OCI-LY1 (cell line): ENCODE results near the gene ZCCHC8.
A peak's percentile ranks its signal among the peaks of the same experiment; 100 is the strongest.

Experiments
- H2AFZ ChIP-seq: fragments of 200-600 bp; sonication (generic), shearing (Covaris generic); 2 replicates; pipeline ENCODE4 v1.6.0; 2014; ENCODE audit warnings: antibody characterized with exemption, mild to moderate bottlenecking, low read length
- H3F3A ChIP-seq: fragments of 200-600 bp; sonication (generic), shearing (Covaris generic); 2 replicates; pipeline ENCODE4 v1.6.0; 2014; ENCODE audit warnings: mild to moderate bottlenecking, antibody characterized with exemption, low read length, moderate library complexity; ENCODE audit not compliant: insufficient read depth
- H3K27ac ChIP-seq: fragments of 200-600 bp; sonication (generic); 2 replicates; pipeline ENCODE4 v1.5.1; 2014; ENCODE audit warnings: low read length, mixed run types, mild to moderate bottlenecking, low read depth; ENCODE audit not compliant: poor library complexity, severe bottlenecking
- H3K27me3 ChIP-seq: fragments of 200-600 bp; sonication (generic); 2 replicates; pipeline ENCODE4 v1.6.0; 2014; ENCODE audit warnings: antibody characterized with exemption, mild to moderate bottlenecking, low read length, moderate library complexity; ENCODE audit not compliant: insufficient read depth
- H3K36me3 ChIP-seq: fragments of 200-600 bp; sonication (generic); 2 replicates; pipeline ENCODE4 v1.6.1; 2014; ENCODE audit warnings: mild to moderate bottlenecking, antibody characterized with exemption, low read length, moderate library complexity, mixed read lengths; ENCODE audit not compliant: insufficient read depth
- H3K4me1 ChIP-seq: fragments of 200-600 bp; sonication (generic); 2 replicates; pipeline ENCODE4 v1.5.1; 2014; ENCODE audit warnings: mild to moderate bottlenecking, low read length, moderate library complexity; ENCODE audit not compliant: insufficient read depth, severe bottlenecking
- H3K4me2 ChIP-seq: fragments of 200-600 bp; sonication (generic), shearing (Covaris generic); 2 replicates; pipeline ENCODE4 v1.6.1; 2014; ENCODE audit warnings: low read length
- H3K4me3 ChIP-seq: fragments of 200-600 bp; sonication (generic); 2 replicates; pipeline ENCODE4 v1.5.1; 2014; ENCODE audit warnings: low read length, low read depth, mild to moderate bottlenecking, mixed read lengths; ENCODE audit not compliant: poor library complexity, severe bottlenecking
- H3K79me2 ChIP-seq: fragments of 200-600 bp; shearing (Covaris generic); 2 replicates; pipeline ENCODE4 v1.6.1; 2016; ENCODE audit warnings: mixed run types, low read length, mixed read lengths; ENCODE audit not compliant: insufficient read depth
- H3K9ac ChIP-seq: fragments of 200-600 bp; sonication (generic), shearing (Covaris generic); 2 replicates; pipeline ENCODE4 v1.6.1; 2014; ENCODE audit warnings: mild to moderate bottlenecking, low read length, mixed read lengths
- H3K9me2 ChIP-seq: fragments of 200-600 bp; sonication (generic), shearing (Covaris generic); 2 replicates; pipeline ENCODE4 v1.6.1; 2014; ENCODE audit warnings: low read depth, mild to moderate bottlenecking, low read length, mixed read lengths
- H3K9me3 ChIP-seq: fragments of 200-600 bp; shearing (Covaris generic); 2 replicates; pipeline ENCODE4 v1.6.1; 2014; ENCODE audit warnings: low read length, mixed read lengths
- H4K20me1 ChIP-seq: fragments of 200-600 bp; sonication (generic), shearing (Covaris generic); 2 replicates; pipeline ENCODE4 v1.6.0; 2016; ENCODE audit warnings: mild to moderate bottlenecking, low read length; ENCODE audit not compliant: insufficient read depth
- CTCF ChIP-seq: fragments of 200-600 bp; sonication (generic), shearing (Covaris generic); IDR thresholded peaks from 2 replicates; pipeline ENCODE4 v1.5.1; 2017; ENCODE audit warnings: mild to moderate bottlenecking, antibody characterized with exemption, low read length, moderate library complexity, mixed read lengths
- EZH2 ChIP-seq: fragments of 200-600 bp; sonication (generic), shearing (Covaris generic); IDR thresholded peaks from 2 replicates; pipeline ENCODE4 v1.8.0; 2017; ENCODE audit warnings: borderline replicate concordance, mixed run types, mild to moderate bottlenecking, antibody characterized with exemption, low read length, moderate library complexity, mixed read lengths

ZCCHC8 gene

GRCh38 chr12:122533856-122534255 lies 33.1 kb upstream of the ZCCHC8 start:
- no peak overlapping the region for H3K9ac ChIP-seq
- no peak overlapping the region for H3K27ac ChIP-seq
- no peaks in the 10 kb centered on the region for H3K27me3 ChIP-seq
- no peak overlapping the region for H3K4me2 ChIP-seq
- H3K9me3 ChIP-seq = no peaks in the 10 kb centered on the region
- no peak overlapping the region for H3K4me3 ChIP-seq
- peaks cover 18% of the 10 kb centered on the region; the same call in 1 of the 2 replicates for H3K79me2 ChIP-seq
- H4K20me1 ChIP-seq = no peaks in the 10 kb centered on the region
- no peaks in the 10 kb centered on the region for H3F3A ChIP-seq
- H3K9me2 ChIP-seq = no peaks in the 10 kb centered on the region
- H3K4me1 ChIP-seq = peaks cover 11% of the 10 kb centered on the region
- no peak for TF ChIP-seq EZH2
- TF ChIP-seq CTCF = no peak
- peaks cover 95% of the 10 kb centered on the region for H3K36me3 ChIP-seq
- no peak overlapping the region for H2AFZ ChIP-seq

GRCh38 chr12:122528992-122529391 lies 28.3 kb upstream of the ZCCHC8 start:
- no peaks in the 10 kb centered on the region for H3K9me2 ChIP-seq
- H3K79me2 ChIP-seq = peaks cover 58% of the 10 kb centered on the region
- no peaks in the 10 kb centered on the region for H3K9me3 ChIP-seq
- no peak overlapping the region for H3K9ac ChIP-seq
- H3K4me2 ChIP-seq = no peak overlapping the region
- no peak overlapping the region for H3K4me3 ChIP-seq
- no peak overlapping the region for H3K27ac ChIP-seq
- H3F3A ChIP-seq = no peaks in the 10 kb centered on the region
- TF ChIP-seq CTCF (no peak), EZH2 (no peak)
- H3K27me3 ChIP-seq = no peaks in the 10 kb centered on the region
- H2AFZ ChIP-seq = no peak overlapping the region
- peaks cover 76% of the 10 kb centered on the region for H3K36me3 ChIP-seq
- no peaks in the 10 kb centered on the region for H4K20me1 ChIP-seq
- peaks cover 31% of the 10 kb centered on the region for H3K4me1 ChIP-seq

GRCh38 chr12:122528582-122528981 lies 27.9 kb upstream of the ZCCHC8 start:
- no peaks in the 10 kb centered on the region for H3K27me3 ChIP-seq
- no peak overlapping the region for H2AFZ ChIP-seq
- peak overlapping the region; percentile 76 for H3K9ac ChIP-seq
- no peaks in the 10 kb centered on the region for H3F3A ChIP-seq
- peak overlapping the region; percentile 97 for H3K4me3 ChIP-seq
- no peaks in the 10 kb centered on the region for H4K20me1 ChIP-seq
- no peaks in the 10 kb centered on the region for H3K9me2 ChIP-seq
- peak overlapping the region; percentile 79 for H3K27ac ChIP-seq
- H3K4me1 ChIP-seq = peaks cover 35% of the 10 kb centered on the region
- peak overlapping the region; percentile 95 for H3K4me2 ChIP-seq
- peaks cover 76% of the 10 kb centered on the region for H3K36me3 ChIP-seq
- peaks cover 62% of the 10 kb centered on the region for H3K79me2 ChIP-seq
- TF ChIP-seq EZH2 (no peak), CTCF (no peak)
- H3K9me3 ChIP-seq = no peaks in the 10 kb centered on the region
